Glomerular endothelial cell (primary cell): ENCODE results near the gene SWI5. TPM values are rescaled to one million over a fixed set of nuclear protein-coding genes. Genes with fewer than 3 reads are reported as not detected.
"Not testable (repeated sequence)": the region's sequence is repeated elsewhere in the genome, so short reads cannot be mapped to it uniquely, and the experiment has no call there.

Experiments used
- DNase-seq: peaks from one replicate; pipeline ENCODE4 v3.0.0-alpha.2; 2011; ENCODE audit warnings: low read depth, low spot score; ENCODE audit errors: extremely low read depth
- total RNA-seq: library from RNA; depleted of rRNA; stranded (reverse); fragments of >200 nt; gene quantifications from 2 replicates; pipeline ENCODE4 v1.2.3, GENCODE V29; 2015

SWI5 gene
- 28.4 and 37.8 TPM in 2 replicates for total RNA-seq

DNA sequence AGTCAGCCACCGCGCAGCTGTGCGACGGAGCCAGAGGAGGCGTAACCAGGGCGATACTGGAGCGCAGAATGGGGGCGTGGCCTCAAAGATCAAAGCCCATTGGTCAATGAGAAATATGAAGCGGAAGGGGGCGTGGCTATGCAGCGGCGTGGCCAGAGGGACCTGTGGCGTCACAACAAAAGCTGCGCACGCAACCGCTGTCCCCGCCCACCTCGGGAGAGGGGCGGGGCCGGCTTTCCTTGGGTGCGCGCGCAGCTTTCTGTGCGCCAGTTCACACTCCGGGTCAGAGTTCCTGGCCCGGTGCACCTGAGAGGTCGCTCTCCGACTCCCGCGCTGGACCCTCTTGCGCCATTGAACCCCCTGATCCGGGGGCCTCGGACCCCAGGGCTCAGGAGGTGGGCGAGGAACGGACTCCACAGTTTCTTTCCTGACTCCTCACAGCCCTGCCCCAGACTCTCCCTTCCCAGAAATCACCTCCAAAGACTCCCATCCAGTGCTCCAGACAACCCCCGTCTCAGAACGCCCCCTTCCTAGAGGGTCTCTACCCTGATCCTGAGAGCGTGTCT lies at the start of gene SWI5:
Gene SWI5 (plus strand): TSS at position 269 of the 566 bp plus-strand sequence.
- peak; percentile 95 for DNase-seq

DNA sequence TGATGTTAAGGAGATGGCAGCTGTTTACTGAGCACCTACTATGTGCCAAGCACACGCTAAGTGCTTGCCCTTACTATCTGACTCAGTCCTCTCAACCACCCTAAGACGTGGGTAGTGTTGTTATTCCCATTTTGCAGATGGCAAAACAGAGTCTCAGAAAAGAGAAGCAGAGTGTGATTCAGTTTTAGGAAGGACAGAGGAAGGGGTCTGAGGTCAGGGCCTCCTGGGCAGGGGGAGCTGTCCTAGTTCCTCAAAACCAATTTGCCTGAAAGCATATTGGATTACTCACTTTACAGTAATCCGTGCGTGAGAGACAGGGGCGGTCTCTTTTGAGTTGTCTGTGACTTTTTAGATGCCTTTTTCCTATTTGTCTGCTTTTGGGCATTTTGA lies 49.7 kb upstream of the SWI5 start:
- no peak for DNase-seq

DNA sequence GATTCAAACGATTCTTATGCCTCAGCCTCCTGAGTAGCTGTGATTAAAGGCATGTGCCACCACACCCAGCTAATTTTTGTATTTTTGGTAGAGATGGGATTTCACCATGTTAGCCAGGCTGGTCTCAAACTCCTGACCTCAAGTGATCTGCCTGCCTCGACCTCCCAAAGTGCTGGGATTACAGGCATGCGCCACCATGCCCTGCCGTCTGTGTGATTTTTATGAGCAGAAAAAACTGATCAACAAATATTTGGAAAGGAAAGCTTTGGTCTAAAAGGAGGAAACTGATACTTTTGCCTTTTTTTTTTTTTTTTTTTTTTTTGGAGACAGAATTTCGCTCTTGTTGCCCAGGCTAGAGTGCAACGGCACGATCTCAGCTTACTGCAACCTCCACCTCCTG lies 45.2 kb upstream of the SWI5 start:
- not testable (repeated sequence) for DNase-seq

DNA sequence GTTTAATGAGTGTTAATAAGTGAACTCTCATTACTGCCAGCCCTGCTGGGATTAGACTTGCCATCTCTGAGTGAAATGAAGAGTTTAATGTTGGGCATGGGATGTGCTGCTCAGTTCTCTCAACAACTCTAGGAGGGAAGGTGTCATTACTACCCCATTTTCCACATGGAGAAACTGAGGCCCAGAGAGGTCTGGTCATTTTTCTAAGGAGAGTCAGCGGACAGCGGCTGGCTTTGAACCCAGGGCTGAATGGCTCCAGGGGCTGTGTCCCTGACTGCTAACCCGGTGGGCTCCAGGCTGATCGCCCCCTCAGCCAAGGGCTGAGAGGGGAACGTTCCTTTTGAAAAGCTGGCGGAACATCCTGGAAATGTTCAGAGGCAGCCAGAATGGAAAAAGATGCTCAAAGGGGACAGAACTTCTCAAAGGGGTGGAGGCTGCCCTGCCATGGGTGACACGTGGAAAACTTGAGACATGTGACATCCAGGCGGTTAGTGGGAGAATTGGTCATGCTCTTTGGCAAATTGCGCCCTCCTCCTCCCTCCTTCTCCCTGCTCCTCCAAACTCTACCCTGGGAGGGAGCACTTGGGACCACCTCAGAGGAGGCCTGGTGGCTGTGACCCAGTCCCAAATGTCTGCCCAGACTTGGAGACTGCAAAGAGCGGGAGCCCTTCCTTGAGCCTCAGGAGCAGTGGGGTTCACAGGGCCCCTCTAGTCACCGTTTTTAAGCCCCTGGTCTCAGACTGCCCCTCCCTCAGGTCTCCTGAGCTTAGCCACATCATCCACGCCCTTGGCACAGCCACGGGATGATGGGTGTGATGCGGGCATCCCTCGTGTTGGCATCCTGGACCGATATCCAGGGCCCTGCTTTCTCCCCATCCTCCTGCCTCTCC lies 44.2 kb upstream of the SWI5 start:
- no peak for DNase-seq

DNA sequence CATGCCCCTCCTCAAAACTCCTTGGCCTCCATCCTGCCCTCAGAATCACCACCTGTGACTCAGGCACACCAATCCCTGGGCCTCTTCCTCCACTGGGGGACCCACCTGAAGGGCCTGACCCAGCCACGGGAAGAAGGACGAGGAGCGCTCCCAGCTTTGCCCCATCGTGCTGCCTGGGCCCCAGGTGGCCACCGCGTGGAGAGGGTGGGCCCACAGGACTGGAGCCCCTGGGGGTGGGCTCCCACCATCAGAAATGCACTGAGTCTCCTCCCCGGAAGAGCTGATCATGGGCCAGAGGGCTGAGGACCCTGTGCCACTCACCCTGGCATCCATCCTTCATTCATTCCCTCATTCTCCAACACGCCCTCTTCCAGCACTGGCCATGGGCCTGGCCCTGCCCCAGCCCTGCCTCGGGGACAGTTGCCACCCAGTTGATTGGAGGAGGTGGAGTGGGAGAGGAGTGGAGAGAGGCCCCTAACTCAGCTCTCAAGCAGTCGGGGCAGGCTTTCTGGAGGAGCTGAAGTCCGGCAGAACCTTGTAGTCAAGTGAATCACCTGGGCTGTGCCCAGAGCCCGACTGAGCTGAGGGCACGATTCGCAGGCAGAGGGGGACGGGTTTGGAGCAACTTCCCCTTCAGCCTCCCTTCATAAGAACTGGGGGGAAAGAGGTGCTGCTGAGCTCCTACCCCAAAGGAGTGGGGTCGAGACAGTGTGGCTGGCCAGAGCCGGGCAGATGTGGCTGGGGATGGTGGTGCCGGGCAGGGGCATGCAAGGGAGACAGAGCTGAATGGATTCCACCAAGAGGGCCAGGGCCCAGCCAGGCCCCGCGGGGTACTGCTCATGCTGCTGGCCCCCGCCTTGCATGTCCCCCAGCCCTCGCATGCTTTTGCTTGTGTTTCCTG lies 43.3 kb upstream of the SWI5 start:
- DNase-seq: no peak

DNA sequence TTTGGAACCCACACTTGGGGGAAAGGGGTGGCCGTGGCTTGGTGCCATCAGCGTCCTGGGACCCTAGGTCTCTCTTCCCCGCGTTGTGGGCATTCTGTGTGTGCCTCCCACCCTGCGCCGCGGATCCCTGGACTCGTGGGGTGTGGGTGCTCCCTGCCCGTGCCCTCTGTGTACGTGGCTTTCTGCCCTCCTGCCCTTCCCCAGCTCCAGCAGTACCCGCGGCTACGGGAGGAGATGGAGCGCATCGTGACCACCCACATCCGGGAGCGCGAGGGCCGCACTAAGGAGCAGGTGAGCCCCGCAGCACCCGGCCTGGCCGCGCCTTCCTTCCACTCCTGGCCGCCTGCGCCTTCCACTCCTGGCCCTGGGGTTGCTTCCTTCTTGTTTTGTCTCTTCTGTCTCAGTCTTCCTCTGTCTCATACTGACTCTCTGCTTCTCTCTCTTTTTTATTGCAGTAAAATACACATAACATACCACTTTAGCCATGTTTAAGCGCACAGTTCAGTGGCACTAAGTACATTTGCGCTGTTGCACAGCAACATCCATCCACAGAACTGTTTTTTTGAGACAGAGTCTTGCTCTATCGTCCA lies 42.2 kb upstream of the SWI5 start:
- no peak for DNase-seq

DNA sequence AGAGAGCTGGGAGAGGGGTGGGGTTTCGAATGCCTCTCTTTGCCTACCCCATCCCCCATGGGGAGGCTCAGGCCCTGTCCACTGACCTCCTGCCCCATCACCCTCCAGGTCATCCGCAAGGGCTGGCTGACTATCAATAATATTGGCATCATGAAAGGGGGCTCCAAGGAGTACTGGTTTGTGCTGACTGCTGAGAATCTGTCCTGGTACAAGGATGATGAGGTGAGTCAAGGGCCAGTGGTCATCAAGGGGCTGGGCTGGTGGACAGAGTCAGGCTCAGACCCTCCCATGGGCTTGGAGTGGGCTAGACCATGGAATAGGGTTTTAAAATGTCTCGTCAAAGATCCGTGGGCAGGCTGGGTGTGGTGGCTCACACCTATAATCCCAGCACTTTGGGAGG lies 34.0 kb upstream of the SWI5 start:
- no peak for DNase-seq

DNA sequence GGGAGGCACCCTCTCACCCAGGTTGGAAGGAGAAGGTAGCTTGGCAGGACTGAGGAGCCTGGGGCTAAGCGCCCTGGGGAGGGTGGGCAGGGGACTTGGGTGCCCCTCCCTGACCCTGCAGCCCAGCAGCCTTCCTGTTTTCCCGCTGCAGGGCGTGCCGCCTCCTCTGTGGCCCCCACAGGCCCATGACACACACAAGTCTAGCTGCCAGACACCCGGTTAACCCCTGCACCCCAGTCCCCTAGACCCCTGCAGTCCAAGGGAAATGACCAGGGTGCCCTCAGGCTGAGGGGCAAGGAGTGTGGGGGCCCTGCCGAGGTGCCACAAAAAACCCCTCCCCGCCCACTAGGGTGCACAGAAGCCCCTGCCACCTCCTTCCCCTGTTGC lies 33.3 kb upstream of the SWI5 start:
- DNase-seq: no peak

DNA sequence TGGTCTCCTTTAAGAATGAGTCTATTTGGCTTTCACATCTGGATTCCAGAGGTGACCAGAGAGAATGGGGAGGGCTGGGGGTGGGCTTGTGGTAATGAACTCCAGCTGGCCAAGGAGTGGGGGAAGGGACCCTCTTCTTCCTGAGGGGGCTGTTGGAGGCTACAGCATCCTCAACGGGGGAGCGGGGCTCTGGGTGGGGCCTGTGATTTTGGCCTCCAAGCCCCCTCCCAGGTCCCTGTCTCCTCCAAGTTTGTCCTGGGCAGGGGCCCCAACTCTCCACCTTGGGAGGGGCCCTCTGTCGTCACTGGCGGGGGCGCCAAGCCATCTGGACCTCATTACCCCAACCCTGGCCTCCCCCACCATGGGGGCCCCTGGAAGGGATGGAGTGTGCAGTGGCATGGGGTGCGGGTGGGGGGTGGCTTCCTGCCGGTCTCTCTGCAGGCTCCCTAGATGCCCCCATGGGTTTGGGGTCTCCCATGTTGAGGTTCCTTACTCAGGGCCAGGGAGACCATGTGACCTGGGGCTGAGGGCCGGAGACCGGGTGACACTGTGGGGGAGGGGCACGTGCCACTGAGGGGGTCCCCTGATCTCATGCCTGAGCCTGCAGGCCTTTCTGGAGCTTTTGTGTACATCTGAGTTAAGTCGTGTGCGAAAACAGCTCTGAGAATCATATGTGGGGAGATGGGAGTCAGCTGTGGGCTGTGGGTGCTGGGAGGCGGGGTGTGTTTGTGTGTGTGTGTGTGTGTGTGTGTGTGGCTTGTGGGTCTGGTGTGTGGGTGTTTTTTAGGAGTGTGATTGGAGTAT lies 32.7 kb upstream of the SWI5 start:
- no peak for DNase-seq

DNA sequence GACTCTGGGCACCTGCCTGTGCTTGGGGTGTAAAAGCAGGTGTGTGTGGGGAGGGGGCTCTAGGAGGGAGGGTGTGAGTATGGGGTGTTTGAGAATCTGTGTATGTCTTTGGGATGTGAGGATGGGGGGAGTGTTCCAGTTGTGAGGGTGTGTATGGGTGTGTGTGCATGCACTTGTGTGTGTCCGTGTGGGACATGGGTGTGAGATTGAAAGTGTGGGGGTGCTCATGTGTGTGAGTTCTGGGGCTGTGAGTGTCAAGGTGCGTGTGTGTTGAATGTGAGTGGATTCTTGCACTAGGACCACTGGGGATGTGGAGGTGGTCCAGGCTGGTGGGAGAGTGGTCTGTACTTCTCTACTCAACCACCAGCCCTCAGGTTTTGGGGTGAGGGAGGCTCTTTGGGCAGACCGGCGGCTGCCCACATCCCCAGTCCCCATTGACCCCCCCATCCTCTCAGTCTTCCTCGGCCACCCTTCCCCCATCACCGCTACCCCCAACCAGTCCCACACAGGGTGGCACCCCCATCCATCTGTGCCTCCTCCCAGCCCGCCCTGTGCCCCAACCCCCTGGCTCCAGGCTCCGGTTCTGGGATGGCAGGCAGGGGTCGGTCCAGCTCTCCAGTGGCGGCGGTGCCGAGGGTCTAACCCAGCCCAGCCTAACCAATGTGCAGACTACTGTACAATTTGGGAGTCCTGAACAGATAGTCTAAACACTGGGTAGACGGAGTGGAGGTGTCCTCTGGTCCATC lies 31.8 kb upstream of the SWI5 start:
- no peak for DNase-seq

DNA sequence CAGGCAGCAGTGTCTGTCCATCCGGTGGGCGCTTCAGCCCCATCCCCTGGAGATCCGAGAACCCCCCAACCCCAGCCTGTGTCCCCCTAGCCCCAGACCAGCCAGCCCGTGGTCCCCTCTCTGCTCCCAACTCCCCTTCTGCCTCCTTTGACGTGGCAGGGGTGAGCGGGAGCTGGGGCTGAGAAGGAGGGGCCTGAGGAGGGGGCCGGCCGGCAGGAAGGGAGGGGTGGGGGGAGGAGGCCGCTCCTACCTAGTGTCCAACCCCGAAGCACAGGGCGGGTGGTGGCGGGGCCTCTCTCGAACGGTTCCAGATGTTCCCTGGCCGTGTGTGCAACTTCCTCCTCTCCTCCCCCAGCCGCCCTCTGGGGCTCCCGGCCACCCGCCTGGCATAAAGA lies 31.2 kb upstream of the SWI5 start:
- DNase-seq: no peak

DNA sequence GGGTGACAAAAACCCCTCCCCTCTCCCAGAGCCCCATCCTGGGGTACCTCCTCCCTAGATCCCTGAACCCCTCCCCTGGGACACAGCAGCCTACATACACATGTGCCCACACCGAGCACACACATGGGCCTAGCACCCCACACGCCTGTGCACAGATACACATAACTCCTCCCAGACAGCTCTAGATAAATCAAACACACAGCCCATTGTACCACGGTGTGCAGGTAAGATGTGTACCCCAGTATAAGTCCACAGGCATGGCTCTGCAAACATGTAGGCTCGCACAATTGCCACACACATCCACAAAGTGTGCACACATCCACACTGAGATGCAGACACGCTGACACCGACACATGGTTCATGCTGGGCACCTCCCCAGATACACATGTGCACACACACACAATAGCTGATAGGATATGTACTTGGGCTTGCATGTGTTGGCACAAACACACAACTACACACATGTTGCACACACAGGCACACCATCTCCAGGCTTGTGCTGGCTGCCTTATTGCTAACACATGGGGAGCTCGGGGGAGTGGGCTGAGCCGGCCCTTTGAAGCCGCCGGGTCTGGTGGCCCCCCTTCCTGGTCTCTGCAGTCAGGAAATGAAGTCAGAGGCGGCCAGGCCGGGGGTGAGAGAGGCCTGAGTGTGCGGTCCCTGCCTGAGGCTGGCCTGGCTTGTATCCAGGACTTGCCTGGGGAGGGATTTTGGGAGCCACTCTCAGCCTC lies 30.5 kb upstream of the SWI5 start:
- DNase-seq: no peak

DNA sequence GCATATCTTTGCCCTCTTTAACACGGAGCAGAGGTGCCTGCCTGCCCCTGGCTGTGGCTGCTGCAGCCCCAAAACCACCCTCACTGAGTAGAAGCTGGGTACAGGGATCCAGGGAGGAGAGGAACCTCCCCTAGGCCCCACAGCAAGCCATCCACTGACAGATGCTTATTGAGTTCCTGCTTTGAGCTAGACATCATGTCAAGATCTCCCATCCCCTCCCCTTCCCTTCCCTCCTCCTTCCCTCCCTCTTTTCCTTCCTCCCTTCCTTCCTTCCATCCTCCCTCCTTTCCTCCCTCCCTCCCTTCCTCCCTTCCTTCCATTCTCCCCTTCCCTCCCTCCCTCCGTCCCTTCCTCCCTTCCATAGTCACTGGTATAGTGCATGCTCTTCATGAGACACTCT lies 29.6 kb upstream of the SWI5 start:
- no peak for DNase-seq

DNA sequence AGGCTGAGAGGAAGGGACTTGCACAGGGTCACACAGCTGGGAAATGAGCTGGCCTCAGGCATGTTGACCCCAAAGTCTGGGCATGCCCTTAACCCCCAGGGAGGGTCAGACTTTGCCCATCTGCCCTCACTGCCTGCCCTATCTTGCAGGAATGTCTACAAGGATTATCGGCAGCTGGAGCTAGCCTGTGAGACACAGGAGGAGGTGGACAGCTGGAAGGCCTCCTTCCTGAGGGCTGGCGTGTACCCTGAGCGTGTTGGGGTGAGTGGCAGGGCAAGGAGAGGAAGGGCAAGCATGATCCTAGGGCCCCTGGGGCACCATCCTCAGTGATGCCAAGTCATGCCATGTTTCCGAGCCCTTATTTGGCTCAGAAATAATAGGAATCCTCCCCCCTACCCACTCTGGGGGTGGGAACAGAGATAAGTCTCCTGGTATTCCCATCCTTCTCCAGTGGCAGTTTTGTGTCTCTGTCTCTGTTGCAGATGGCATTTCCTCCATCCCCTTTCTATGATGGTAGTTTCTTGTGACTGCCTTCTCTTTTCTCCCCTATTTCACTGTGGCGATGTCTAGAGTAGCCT lies 28.8 kb upstream of the SWI5 start:
- no peak for DNase-seq

DNA sequence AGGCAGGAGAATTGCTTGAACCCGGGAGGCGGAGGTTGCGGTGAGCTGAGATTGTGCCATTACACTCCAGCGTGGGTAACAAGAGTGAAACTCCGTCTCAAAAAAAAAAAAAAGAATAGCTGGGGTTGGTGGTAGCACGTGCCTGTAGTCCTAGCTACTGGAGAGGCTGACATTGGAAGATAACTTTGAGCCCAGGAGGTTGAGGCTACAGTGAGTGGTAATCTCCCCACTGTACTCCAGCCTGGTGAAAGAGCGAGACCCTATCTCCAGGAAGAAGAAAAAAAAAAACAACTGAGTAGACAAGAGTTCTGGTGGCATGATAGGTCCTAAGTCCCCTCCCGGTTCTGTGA lies 26.5 kb upstream of the SWI5 start:
- DNase-seq: no peak

DNA sequence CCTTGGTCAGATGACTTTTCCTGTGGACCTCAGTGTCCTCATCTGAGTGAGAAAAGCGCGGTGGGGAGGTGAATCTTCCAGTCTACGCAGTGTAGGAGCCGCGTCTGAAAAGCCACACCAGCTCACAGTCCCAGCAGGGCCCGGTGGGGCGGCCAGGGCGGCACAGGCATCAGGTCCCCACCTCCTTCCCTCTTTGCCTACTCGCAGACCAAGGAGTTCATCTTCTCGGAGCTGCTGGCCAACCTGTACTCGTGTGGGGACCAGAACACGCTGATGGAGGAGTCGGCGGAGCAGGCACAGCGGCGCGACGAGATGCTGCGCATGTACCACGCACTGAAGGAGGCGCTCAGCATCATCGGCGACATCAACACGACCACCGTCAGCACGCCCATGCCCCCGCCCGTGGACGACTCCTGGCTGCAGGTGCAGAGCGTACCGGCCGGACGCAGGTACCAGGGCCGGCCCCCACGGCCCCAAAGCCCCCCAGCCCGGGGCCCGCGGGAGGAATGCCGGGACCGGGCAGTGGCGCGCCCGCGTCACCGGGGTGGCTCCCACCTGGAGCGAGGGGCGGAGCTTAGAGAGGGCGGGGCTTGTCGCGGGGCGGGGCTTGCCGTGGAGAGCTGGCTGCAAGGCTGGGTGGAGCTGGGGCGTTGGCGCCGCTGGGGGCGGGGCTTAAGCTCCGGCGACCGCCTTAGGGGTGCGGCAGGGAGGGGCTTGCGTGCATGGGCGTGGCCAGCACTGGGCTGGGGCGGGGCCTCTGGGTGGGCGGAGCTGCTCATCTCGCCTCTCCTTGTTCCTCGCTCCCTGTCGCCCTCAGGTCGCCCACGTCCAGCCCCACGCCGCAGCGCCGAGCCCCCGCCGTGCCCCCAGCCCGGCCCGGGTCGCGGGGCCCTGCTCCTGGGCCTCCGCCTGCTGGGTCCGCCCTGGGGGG lies 25.9 kb upstream of the SWI5 start:
- no peak for DNase-seq

DNA sequence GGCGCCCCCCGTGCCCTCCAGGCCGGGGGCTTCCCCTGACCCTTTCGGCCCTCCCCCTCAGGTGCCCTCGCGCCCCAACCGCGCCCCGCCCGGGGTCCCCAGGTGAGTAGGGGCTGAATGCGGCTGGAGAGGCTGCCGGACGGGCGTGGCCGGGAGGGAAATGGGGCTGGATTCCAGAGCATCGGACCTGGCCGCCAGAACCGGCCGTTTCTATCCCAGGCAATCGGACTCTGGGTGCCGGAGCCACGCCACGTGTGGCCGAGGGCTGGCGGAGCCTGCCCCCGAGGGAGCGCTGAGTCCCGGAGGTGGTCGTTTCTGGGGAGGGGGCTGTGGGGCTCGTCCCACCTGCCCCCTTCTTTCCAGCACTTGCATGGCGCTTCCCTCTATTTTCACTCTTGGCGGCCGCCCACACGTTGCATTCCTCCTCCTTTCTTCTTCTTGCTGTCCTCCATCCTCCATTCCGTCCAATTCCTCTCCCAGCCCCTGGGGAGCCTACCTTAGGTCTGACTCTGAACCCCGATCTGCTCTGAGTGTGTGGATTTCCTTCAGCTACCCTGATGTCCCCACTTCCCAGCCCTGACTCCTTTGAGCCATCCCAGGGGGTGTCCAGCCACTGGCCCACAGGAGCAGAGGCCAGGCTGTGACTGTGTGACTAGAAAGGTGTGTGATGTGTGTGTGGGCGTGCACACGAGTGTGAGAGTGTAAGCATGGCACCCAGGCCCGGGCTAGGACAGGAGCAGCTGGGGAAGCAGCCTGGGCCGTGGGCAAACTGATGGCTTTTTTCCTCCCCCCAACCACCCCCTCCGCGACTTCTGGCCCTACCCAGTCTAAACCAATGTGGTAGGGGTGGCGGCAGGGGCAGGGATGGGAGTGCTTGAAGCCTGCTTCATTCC lies 25.0 kb upstream of the SWI5 start:
- no peak for DNase-seq
